Subcutaneous abdominal adipose tissue (tissue), 5 donors: ENCODE results near the gene SHISA5.

Source experiments
- H3K27ac ChIP-seq: one replicate; pipeline ENCODE4 v1.7.0; 2013; ENCODE audit warnings: low read depth, mild to moderate bottlenecking, inconsistent platforms, low read length, moderate library complexity
- H3K27me3 ChIP-seq, 5 donors: one replicate each; pipeline ENCODE4 v1.7.0; 2013; ENCODE audit warnings: low read length in 5 of 5, inconsistent platforms in 1 of 5; ENCODE audit not compliant: control insufficient read depth in 5 of 5, insufficient read depth in 4 of 5
- H3K36me3 ChIP-seq, 5 donors: one replicate each; pipeline ENCODE4 v1.7.0; 2013; ENCODE audit warnings: low read length in 5 of 5; ENCODE audit not compliant: control insufficient read depth in 5 of 5, insufficient read depth in 5 of 5
- H3K4me1 ChIP-seq, 5 donors: one replicate each; pipeline ENCODE4 v1.7.0; 2013; ENCODE audit warnings: low read length in 5 of 5, mild to moderate bottlenecking in 3 of 5, moderate library complexity in 1 of 5; ENCODE audit not compliant: control insufficient read depth in 5 of 5, insufficient read depth in 5 of 5
- H3K4me3 ChIP-seq, 5 donors: one replicate each; pipeline ENCODE4 v1.7.0; 2013; ENCODE audit warnings: low read length in 5 of 5, low read depth in 1 of 5
- H3K9ac ChIP-seq, 5 donors: one replicate each; pipeline ENCODE4 v1.7.0; 2013; ENCODE audit warnings: low read length in 5 of 5, mild to moderate bottlenecking in 4 of 5, moderate library complexity in 3 of 5
- H3K9me3 ChIP-seq, 5 donors: one replicate each; pipeline ENCODE4 v1.7.0; 2013; ENCODE audit warnings: low read length in 5 of 5; ENCODE audit not compliant: control insufficient read depth in 5 of 5
- donor health status: healthy.
- donor health status: healthy.
- donor health status: healthy.
- donor health status: healthy.
- donor health status: healthy.

The SHISA5 gene

DNA sequence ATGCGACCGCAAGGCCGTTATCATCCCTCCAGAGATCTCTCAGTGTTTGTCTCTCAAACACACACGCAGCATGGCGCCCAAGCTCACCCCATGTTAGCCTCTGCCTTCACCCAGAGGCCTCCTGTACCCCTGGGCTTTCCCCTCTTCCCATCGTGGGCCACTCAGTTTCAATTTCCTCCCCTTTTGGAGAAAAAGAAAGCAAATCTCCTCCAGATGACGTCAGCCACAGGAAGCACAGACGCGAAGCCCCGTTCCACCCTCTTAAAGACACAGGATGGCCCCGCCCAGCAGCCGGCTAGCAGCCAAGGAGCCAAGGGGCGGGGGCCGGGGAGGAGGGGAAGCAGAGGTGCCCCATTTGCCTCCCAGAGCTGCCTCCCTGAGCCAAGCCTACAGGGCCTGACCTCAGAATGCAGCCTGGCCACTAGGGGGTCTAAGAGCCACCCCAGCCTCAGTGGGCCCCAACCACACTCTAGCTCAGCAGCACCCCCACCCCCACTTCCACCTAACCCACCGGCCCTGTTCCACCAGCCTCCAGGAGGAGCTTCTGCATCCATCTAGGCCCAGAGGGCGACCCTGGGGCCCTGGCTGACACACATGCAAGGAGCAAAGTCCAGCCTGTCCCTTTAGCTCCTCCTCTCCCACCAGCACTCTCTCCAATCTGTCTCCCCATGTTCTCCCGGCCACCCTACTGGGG, 30.9 kb downstream of the SHISA5 start:
- Histone ChIP-seq H3K27me3 (no peaks in the 10 kb centered on the region), H3K9me3 (no peaks in the 10 kb centered on the region), H3K4me3 (peak overlapping the region; percentile 83 to 99 (median 97)), H3K4me1 (peaks cover 8 to 54% (median 47%) of the 10 kb centered on the region in 5 donors), H3K27ac (peak overlapping the region; percentile 97), H3K36me3 (peaks cover 0 to 37% (median 25%) of the 10 kb centered on the region in 5 donors), H3K9ac (peak overlapping the region; percentile 87 to 99 (median 94))

- peaks cover 0 to 42% (median 29%) of the 10 kb centered on the region in 5 donors for H3K36me3 ChIP-seq
Measured at GRCh38 chr3:48472673-48472922, 31.4 kb downstream of the SHISA5 start.

GRCh38 chr3:48470286-48470685, 33.7 kb downstream of the SHISA5 start:
- Histone ChIP-seq H3K9ac (peak overlapping the region in 1 of 5 donors; percentile 0), H3K9me3 (no peaks in the 10 kb centered on the region), H3K27me3 (peaks cover 0 to 5% (median 0%) of the 10 kb centered on the region in 5 donors), H3K4me3 (no peak overlapping the region), H3K27ac (peak overlapping the region; percentile 41), H3K4me1 (peaks cover 27 to 80% (median 74%) of the 10 kb centered on the region in 5 donors), H3K36me3 (peaks cover 0 to 39% (median 29%) of the 10 kb centered on the region in 5 donors)

More at GRCh38 chr3:48472673-48472922, 31.4 kb downstream of the SHISA5 start:
- H3K4me3 ChIP-seq, result peak overlapping the region; percentile 83 to 99 (median 97)
- H3K9ac ChIP-seq, result peak overlapping the region; percentile 87 to 99 (median 94)
- H3K4me1 ChIP-seq, result peaks cover 12 to 59% (median 52%) of the 10 kb centered on the region in 5 donors
- H3K27me3 ChIP-seq, result no peaks in the 10 kb centered on the region
- H3K9me3 ChIP-seq, result no peaks in the 10 kb centered on the region
- peak overlapping the region; percentile 97 for H3K27ac ChIP-seq

DNA sequence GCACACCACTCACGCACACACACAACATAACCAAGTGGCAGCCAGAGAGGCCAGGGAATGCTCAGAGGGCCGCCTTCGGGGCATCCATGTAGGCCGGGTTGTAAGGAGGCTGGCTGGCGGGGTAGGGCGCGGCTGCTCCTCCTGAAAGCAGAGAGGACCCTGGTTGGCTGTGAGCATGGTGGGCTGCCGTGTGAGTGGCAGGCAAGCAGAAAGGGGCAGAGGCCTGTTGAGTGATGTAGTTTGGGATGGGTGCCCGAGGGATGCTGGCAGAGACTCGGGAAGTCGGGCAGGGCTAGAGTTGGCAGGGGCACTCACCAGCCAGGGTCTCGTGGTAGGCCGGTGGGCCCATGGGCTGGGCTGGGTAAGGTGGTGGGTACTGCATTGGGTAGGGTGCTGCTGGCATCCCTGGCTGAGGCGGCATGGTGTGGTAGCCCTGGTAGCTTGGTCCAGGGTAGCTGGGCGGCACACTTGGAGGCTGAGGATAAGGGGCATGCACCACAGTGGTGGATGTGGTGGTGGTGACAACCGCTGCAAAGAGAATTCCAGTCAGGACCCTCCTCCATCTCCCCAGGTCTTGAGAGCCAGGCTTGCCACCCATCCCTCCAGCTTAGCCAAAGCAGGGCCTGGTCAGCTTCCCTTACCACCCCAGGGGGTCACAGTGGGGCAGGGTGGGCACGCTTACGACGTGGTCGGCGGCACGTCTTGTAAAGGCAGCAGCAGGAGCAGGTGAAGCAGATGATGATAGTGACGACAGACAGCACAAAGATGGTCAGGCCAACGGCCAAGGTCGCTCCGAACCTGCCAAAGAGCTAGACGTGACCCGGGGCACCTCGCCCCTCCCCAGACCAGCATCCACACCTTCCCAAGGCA, 34.7 kb downstream of the SHISA5 start:
- Histone ChIP-seq H3K27ac (peak overlapping the region; percentile 41), H3K4me1 (peaks cover 29 to 86% (median 80%) of the 10 kb centered on the region in 5 donors), H3K4me3 (peak overlapping the region in 1 of 5 donors; percentile 5), H3K9me3 (no peaks in the 10 kb centered on the region), H3K9ac (peak overlapping the region in 2 of 5 donors; percentile 0 to 90), H3K36me3 (peaks cover 0 to 45% (median 32%) of the 10 kb centered on the region in 5 donors), H3K27me3 (peaks cover 0 to 5% (median 0%) of the 10 kb centered on the region in 5 donors)

- Histone ChIP-seq H3K27me3 (peaks cover 0 to 5% (median 0%) of the 10 kb centered on the region in 5 donors), H3K27ac (peak overlapping the region; percentile 99), H3K9ac (peak overlapping the region in 1 of 5 donors; percentile 90), H3K9me3 (no peaks in the 10 kb centered on the region), H3K4me1 (peaks cover 28 to 82% (median 77%) of the 10 kb centered on the region in 5 donors), H3K36me3 (peaks cover 0 to 53% (median 33%) of the 10 kb centered on the region in 5 donors), H3K4me3 (no peak overlapping the region)
Measured at GRCh38 chr3:48468329-48468731, 35.6 kb downstream of the SHISA5 start.

DNA sequence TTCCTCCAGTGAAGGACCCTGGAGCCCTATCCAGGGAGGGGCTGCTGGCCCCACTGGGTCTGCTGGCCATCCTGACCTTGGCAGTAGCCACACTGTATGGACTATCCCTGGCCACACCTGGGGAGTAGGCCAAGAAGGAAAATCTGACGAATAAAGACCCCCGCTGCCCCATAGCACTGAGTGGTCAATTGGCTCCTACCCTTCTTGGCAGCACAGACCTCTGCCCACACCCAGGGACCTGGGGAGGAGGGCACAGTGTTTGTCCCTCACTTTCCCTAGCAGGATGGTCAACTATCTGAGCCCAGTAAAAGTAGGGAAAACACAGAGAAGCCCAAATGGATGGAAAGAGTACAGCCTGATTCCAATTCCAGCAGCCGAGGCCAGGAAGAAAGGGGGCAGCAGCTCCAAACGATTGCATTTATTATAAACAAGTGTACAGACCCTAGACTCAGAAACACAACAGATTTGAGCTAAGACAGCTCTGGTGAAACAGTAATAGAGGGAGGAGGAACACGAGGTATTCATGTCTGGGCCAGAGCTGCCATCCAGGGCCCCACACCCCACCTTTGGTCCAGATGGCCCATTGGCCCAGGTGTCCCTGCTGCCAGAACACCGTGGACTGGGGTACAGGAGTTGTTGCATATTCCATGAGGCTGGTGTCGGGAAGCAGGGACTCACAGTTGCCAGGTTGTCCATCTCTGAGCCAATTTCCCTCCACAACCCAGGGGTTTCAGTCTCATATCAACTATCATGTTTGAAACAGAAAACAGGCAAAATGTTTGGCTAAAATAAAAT, 36.3 kb downstream of the SHISA5 start:
- Histone ChIP-seq H3K4me1 (peaks cover 26 to 76% (median 71%) of the 10 kb centered on the region in 5 donors), H3K9ac (peak overlapping the region in 4 of 5 donors; percentile 84 to 90 (median 86)), H3K27me3 (peaks cover 0 to 5% (median 0%) of the 10 kb centered on the region in 5 donors), H3K27ac (peak overlapping the region; percentile 99), H3K36me3 (peaks cover 0 to 58% (median 34%) of the 10 kb centered on the region in 5 donors), H3K4me3 (peak overlapping the region; percentile 58 to 86 (median 78)), H3K9me3 (no peaks in the 10 kb centered on the region)

DNA sequence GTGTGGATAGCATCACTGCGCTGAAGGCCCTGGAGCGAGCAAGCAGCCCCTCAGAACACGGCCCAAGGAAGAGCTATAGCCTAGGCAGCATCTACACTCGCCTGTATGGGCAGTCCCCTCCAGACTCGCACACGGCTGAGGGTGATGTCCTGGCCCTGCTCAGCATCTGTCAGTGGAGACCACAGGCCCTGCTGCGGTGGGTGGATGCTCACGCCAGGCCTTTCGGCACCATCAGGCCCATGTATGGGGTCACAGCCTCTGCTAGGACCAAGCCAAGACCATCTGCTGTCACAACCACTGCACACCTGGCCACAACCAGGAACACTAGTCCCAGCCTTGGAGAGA, 36.9 kb downstream of the SHISA5 start:
- H3K9ac ChIP-seq, result peak overlapping the region in 4 of 5 donors; percentile 84 to 90 (median 86)
- peaks cover 0 to 58% (median 34%) of the 10 kb centered on the region in 5 donors for H3K36me3 ChIP-seq
- peak overlapping the region; percentile 99 for H3K27ac ChIP-seq
- H3K4me3 ChIP-seq, result peak overlapping the region; percentile 58 to 86 (median 78)
- H3K9me3 ChIP-seq, result no peaks in the 10 kb centered on the region
- peaks cover 26 to 71% (median 65%) of the 10 kb centered on the region in 5 donors for H3K4me1 ChIP-seq
- H3K27me3 ChIP-seq, result peaks cover 0 to 5% (median 0%) of the 10 kb centered on the region in 5 donors

DNA sequence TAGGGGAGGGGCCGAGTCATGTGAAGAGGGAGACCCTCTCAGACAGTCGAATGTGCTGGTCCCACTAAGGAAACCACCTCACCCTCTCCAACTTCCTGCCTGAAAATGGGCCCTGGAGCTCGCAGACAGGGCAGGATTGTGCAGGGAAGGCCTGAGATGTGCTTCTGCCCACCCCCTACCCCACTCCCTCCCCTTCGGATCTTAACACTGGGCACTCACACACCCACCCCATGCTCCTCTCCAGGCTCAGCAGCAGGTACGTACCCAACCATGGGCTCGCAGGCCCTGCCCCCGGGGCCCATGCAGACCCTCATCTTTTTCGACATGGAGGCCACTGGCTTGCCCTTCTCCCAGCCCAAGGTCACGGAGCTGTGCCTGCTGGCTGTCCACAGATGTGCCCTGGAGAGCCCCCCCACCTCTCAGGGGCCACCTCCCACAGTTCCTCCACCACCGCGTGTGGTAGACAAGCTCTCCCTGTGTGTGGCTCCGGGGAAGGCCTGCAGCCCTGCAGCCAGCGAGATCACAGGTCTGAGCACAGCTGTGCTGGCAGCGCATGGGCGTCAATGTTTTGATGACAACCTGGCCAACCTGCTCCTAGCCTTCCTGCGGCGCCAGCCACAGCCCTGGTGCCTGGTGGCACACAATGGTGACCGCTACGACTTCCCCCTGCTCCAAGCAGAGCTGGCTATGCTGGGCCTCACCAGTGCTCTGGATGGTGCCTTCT, 37.4 kb downstream of the SHISA5 start:
- Histone ChIP-seq H3K27me3 (peaks cover 0 to 5% (median 0%) of the 10 kb centered on the region in 5 donors), H3K27ac (peak overlapping the region; percentile 99), H3K36me3 (peaks cover 0 to 60% (median 34%) of the 10 kb centered on the region in 5 donors), H3K4me3 (peak overlapping the region; percentile 75 to 86 (median 78)), H3K9ac (peak overlapping the region; percentile 86 to 96 (median 90)), H3K4me1 (peaks cover 26 to 66% (median 60%) of the 10 kb centered on the region in 5 donors), H3K9me3 (no peaks in the 10 kb centered on the region)
